Lower leg skin (tissue), 4 donors: ENCODE data around the gene CHST4. TPM values are rescaled to one million over a fixed set of nuclear protein-coding genes. Genes with fewer than 3 reads are reported as not detected.

Experiments used
- DNase-seq, 2 donors: peaks; one replicate each; pipeline ENCODE4 v3.0.0-alpha.2; 2019; ENCODE audit warnings: low spot score in 2 of 2
- H3K4me3 ChIP-seq: fragments of 200-600 bp; sonication (generic); 2 replicates; pipeline ENCODE4 v1.5.1; 2017; ENCODE audit warnings: mild to moderate bottlenecking, low read depth; ENCODE audit not compliant: poor library complexity, severe bottlenecking
- POLR2A ChIP-seq, 2 donors: fragments of 450-650 bp; IDR thresholded peaks; one replicate each; pipeline ENCODE4 v1.6.1; 2016 to 2017; ENCODE audit warnings: antibody characterized with exemption in 2 of 2, mild to moderate bottlenecking in 1 of 2, moderate library complexity in 1 of 2
- WGBS, 2 donors: methylation state at CpG; one replicate each; pipeline ENCODE4 v1.1.5; 2018; 5-methylcytosine and 5-hydroxymethylcytosine counted together
- intact Hi-C: fragments of 100-400 bp; cut with DNase I; formaldehyde crosslinking; loops from one replicate; pipeline ENCODE4 v1.15.0; 2023; ENCODE audit warnings: low total_unique reads
- total RNA-seq, 4 donors: library from RNA; depleted of rRNA; stranded (reverse); fragments of >200 nt; gene quantifications; one replicate each; pipeline ENCODE4 v1.1.0, GENCODE V29; 2016
- TF ChIP-seq, protein P1 (sequence below), 3 donors: fragments of 450-650 bp; IDR thresholded peaks; one replicate each; pipeline ENCODE4 v1.5.1; 2016; ENCODE audit warnings: antibody characterized with exemption in 3 of 3, mild to moderate bottlenecking in 3 of 3, moderate library complexity in 2 of 3

The CHST4 gene
- total RNA-seq, 4 donors from 2014 or later: not detected

DNA sequence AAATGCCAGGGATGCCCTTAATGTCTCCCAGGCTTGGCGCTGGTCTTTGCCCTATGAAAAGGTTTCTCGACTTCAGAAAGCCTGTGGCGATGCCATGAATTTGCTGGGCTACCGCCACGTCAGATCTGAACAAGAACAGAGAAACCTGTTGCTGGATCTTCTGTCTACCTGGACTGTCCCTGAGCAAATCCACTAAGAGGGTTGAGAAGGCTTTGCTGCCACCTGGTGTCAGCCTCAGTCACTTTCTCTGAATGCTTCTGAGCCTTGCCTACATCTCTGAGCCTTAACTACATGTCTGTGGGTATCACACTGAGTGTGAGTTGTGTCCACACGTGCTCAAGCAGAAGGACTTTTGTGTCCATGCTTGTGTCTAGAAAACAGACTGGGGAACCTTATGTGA lies 11.4 kb downstream of the CHST4 start:
- 54 to 61% methylated on average over 6 of the region's 6 CpGs for WGBS, 2 donors
- no peak for DNase-seq
- H3K4me3 ChIP-seq: no peak overlapping the region
- intact Hi-C loops: no loop called here
- TF ChIP-seq POLR2A (IDR thresholded peaks at IDR 0.05): no peak
- TF ChIP-seq, protein P1, sequence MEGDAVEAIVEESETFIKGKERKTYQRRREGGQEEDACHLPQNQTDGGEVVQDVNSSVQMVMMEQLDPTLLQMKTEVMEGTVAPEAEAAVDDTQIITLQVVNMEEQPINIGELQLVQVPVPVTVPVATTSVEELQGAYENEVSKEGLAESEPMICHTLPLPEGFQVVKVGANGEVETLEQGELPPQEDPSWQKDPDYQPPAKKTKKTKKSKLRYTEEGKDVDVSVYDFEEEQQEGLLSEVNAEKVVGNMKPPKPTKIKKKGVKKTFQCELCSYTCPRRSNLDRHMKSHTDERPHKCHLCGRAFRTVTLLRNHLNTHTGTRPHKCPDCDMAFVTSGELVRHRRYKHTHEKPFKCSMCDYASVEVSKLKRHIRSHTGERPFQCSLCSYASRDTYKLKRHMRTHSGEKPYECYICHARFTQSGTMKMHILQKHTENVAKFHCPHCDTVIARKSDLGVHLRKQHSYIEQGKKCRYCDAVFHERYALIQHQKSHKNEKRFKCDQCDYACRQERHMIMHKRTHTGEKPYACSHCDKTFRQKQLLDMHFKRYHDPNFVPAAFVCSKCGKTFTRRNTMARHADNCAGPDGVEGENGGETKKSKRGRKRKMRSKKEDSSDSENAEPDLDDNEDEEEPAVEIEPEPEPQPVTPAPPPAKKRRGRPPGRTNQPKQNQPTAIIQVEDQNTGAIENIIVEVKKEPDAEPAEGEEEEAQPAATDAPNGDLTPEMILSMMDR (IDR thresholded peaks at IDR 0.05): no peak

DNA sequence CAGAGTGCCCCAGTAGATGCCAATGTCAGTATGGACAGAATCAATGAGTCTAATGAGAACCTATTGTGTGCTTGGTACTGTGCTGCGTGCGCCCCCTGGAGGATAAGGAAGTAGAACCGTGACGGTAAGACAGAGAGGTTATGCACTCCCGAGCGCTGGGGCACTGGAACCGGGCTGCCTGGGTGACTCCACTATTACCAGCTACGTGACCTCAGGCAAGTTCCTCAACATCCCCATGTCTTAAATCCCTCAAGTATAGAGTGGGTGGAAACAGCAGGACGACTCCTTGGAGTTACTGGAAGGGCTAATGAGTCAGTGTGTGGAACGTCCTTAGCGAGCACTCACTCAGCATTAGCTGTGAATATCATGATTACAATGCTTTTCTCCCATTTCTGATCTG lies 16.2 kb downstream of the CHST4 start:
- TF ChIP-seq, protein P1 (IDR thresholded peaks at IDR 0.05): no peak
- no peak for TF ChIP-seq POLR2A (IDR thresholded peaks at IDR 0.05)
- no peak for DNase-seq
- H3K4me3 ChIP-seq: no peak overlapping the region
- intact Hi-C loops: no loop called here
- 21 to 29% methylated on average over 11 of the region's 11 CpGs for WGBS, 2 donors

DNA sequence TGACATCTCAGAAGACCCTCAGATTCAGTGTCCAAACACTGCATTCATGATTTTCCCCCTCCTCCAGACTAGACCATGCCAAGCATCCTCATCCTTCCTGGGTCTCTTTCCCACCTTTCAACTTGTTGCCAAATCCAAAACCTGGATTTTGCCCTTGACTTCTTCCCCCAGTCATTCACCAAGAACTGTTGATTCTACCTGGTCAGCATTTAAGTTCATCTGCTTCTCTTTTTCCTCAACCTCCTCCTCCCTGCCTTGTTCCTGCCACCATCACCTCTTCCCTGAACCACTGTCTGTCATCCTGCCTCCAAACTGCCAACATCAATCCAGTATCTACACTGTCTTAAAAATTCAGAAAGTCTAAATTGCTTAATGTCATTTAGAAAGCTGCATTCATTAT lies 20.9 kb downstream of the CHST4 start:
- no peak for DNase-seq
- no peak for TF ChIP-seq POLR2A (IDR thresholded peaks at IDR 0.05)
- TF ChIP-seq, protein P1 (IDR thresholded peaks at IDR 0.05): no peak
- intact Hi-C loops: no loop called here
- H3K4me3 ChIP-seq: no peak overlapping the region

DNA sequence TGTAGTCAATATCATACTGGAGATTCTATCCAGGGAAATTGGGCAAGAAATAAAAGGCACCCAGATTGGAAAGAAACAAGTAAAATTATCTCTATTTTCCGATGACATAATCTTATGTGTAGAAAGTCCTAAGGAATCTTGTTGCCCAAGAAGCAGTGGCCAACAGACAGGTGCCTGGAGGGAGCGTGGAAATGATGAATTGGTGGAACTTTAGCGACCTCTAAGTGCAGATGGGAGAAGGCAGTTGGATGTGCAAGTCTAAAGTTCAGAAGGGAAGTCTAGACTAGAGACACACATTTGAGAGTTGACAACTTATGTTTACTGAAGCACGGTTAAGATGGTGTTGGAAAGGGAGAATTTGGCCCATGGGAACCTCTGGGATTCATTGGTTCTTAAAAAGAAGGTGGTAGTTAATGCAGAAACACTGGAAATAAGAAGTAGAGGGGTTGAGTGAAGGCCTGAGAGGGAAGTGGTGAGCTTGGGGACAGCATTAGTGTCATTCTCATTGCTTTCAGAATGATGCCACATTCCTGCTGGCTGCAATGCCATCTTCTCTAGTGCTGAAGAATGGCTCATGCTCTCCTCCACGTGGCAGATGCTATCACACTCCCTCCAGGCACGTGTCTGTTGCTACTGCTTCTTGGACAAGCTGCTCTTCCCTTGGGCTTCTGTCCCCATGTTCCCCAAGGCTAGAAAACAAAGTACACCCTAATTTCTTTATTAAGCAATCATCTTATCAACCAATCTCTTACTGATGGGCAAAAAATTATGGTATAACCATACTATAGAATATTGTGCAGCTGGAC lies 26.7 kb downstream of the CHST4 start:
- TF ChIP-seq POLR2A (IDR thresholded peaks at IDR 0.05): no peak
- TF ChIP-seq, protein P1 (IDR thresholded peaks at IDR 0.05): no peak
- DNase-seq: no peak
- WGBS, 2 donors: 33 to 41% methylated on average over 6 of the region's 6 CpGs
- no peak overlapping the region for H3K4me3 ChIP-seq
- intact Hi-C loops: no loop called here

DNA sequence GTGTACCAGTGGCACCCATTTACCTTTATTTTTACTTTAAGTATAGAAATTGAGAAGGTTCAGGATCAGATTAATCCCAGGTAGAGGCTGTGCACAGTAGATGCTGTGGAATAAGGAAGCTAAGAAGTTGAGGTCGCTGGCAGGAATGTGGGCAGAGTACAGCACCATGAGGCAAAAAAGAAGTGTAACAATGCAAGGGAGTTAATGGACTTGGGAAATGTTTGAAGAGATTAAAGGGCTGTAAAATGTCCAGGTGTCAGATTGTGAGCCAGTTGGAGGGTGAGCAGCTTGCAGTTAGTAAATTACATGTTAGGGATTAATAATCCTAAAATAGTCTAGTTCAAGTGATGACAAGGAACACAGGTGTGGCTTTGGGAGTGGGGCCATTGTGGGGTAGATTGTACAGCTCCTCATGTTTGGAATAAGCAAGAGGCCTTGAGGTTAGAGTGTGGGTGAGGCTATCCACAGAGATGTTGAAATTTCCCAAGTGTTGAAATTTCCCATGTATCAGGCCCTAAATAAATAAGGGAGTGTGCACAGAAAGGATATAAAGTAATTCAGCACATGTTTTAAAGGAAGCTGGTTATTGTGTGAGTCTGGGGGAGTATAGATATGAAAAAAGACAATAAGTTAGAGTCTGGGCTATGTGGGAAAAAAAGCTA lies 29.1 kb downstream of the CHST4 start:
- H3K4me3 ChIP-seq: no peak overlapping the region
- TF ChIP-seq, protein P1 (IDR thresholded peaks at IDR 0.05): no peak
- TF ChIP-seq POLR2A (IDR thresholded peaks at IDR 0.05): no peak
- intact Hi-C loops: no loop called here
- no peak for DNase-seq
- 69 to 84% methylated on average over 1 of the region's 1 CpG for whole genome bisulfite sequencing, 2 donors
